Measurements from ENCODE around the gene FASN. TPM values are rescaled to one million over a fixed set of nuclear protein-coding genes. Genes with fewer than 3 reads are reported as not detected.

The FASN gene
- total and polyA plus RNA-seq, 2 experiments from 2014 or later, result 12.7 to 38.2 TPM

GRCh38 chr17:82101301-82101715, 3.3 kb upstream of the FASN start:
- Histone ChIP-seq H3K9ac (no peak overlapping the region), H3K9me2 (ENCODE audit: insufficient read depth) (no peaks in the 10 kb centered on the region), H3K36me3 (ENCODE audit: low read depth) (no peaks in the 10 kb centered on the region), H3K27me3 (replicated peaks; ENCODE audit: insufficient read depth) (no peaks in the 10 kb centered on the region), H3K79me2 (ENCODE audit: insufficient read depth) (peaks cover 13% of the 10 kb centered on the region), H3F3A (ENCODE audit: insufficient read depth) (no peaks in the 10 kb centered on the region), H3K9me3 (ENCODE audit: low read depth) (no peaks in the 10 kb centered on the region), H2AFZ (no peak overlapping the region), H4K20me1 (ENCODE audit: insufficient read depth) (no peaks in the 10 kb centered on the region), H3K4me3 (no peak overlapping the region), H3K4me2 (ENCODE audit: unreplicated experiment) (no peak overlapping the region), H3K4me1 (ENCODE audit: insufficient read depth) (peaks cover 4% of the 10 kb centered on the region; the same call in 1 of the 2 replicates), H3K27ac (no peak overlapping the region)
- TF ChIP-seq EZH2 (IDR thresholded peaks at IDR 0.05; ENCODE audit: insufficient read depth, poor library complexity, severe bottlenecking), result no peak
- no peak for TF ChIP-seq EZH2phosphoT487 (IDR thresholded peaks at IDR 0.05; ENCODE audit: insufficient read depth, low read depth)
- no peak for DNase-seq
- 50 to 57% methylated on average over 9 to 10 of the region's 10 CpGs for WGBS, 2 experiments (ENCODE audit: low coverage in 1 of 2, low lambda C conversion rate in 2 of 2, missing lambda C conversion rate in 2 of 2)
- in situ Hi-C loops (cut with MboI), result no loop called here

- Histone ChIP-seq H3K27ac (no peak overlapping the region), H4K20me1 (ENCODE audit: insufficient read depth) (no peaks in the 10 kb centered on the region), H3K9me2 (ENCODE audit: insufficient read depth) (no peaks in the 10 kb centered on the region), H2AFZ (no peak overlapping the region), H3K27me3 (replicated peaks; ENCODE audit: insufficient read depth) (no peaks in the 10 kb centered on the region), H3F3A (ENCODE audit: insufficient read depth) (no peaks in the 10 kb centered on the region), H3K9me3 (ENCODE audit: low read depth) (no peaks in the 10 kb centered on the region), H3K4me3 (no peak overlapping the region), H3K9ac (no peak overlapping the region), H3K4me1 (ENCODE audit: insufficient read depth) (0 out of 2 replicates have a peak, but pooled peaks cover 4% of the 10 kb centered on the region), H3K4me2 (ENCODE audit: unreplicated experiment) (no peak overlapping the region), H3K79me2 (ENCODE audit: insufficient read depth) (peaks cover 19% of the 10 kb centered on the region), H3K36me3 (ENCODE audit: low read depth) (no peaks in the 10 kb centered on the region)
- WGBS, 2 experiments (ENCODE audit: low coverage in 1 of 2, low lambda C conversion rate in 2 of 2, missing lambda C conversion rate in 2 of 2), result 90 to 92% methylated on average over 31 to 35 of the region's 35 CpGs
- TF ChIP-seq EZH2phosphoT487 (IDR thresholded peaks at IDR 0.05; ENCODE audit: insufficient read depth, low read depth), result no peak
- no peak for TF ChIP-seq EZH2 (IDR thresholded peaks at IDR 0.05; ENCODE audit: insufficient read depth, poor library complexity, severe bottlenecking)
- DNase-seq, result no peak
- in situ Hi-C loops (cut with MboI), result no loop called here
Measured at GRCh38 chr17:82100502-82101298, 2.7 kb upstream of the FASN start.

- Histone ChIP-seq H2AFZ (peak overlapping the region; percentile 22), H3K9me2 (ENCODE audit: insufficient read depth) (no peaks in the 10 kb centered on the region), H3F3A (ENCODE audit: insufficient read depth) (no peaks in the 10 kb centered on the region), H3K27ac (peak overlapping the region; percentile 79), H3K9ac (peak overlapping the region; percentile 80), H3K4me2 (ENCODE audit: unreplicated experiment) (peak overlapping the region; percentile 75), H3K4me1 (ENCODE audit: insufficient read depth) (0 out of 2 replicates have a peak, but pooled peaks cover 4% of the 10 kb centered on the region), H3K36me3 (ENCODE audit: low read depth) (no peaks in the 10 kb centered on the region; the same call in 1 of the 2 replicates), H3K9me3 (ENCODE audit: low read depth) (no peaks in the 10 kb centered on the region), H4K20me1 (ENCODE audit: insufficient read depth) (no peaks in the 10 kb centered on the region), H3K27me3 (replicated peaks; ENCODE audit: insufficient read depth) (no peaks in the 10 kb centered on the region), H3K4me3 (peak overlapping the region; percentile 68), H3K79me2 (ENCODE audit: insufficient read depth) (peaks cover 27% of the 10 kb centered on the region)
- no peak for DNase-seq
- 29 to 35% methylated on average over 49 to 62 of the region's 80 CpGs for WGBS, 2 experiments (ENCODE audit: low coverage in 1 of 2, low lambda C conversion rate in 2 of 2, missing lambda C conversion rate in 2 of 2)
- in situ Hi-C loops (cut with MboI), result no loop called here
- TF ChIP-seq EZH2 (IDR thresholded peaks at IDR 0.05; ENCODE audit: insufficient read depth, poor library complexity, severe bottlenecking) (no peak), EZH2phosphoT487 (IDR thresholded peaks at IDR 0.05; ENCODE audit: insufficient read depth, low read depth) (no peak)
Measured at GRCh38 chr17:82098939-82099763, 1.1 kb upstream of the FASN start.

- 0 out of 2 replicates have a peak, but pooled peaks cover 4% of the 10 kb centered on the region for H3K4me1 ChIP-seq (ENCODE audit: insufficient read depth)
- WGBS, 2 experiments (ENCODE audit: low coverage in 1 of 2, low lambda C conversion rate in 2 of 2, missing lambda C conversion rate in 2 of 2), result 2 to 4% methylated on average over 9 to 21 of the region's 36 CpGs
- in situ Hi-C loops (cut with MboI), result no loop called here
Measured at GRCh38 chr17:82097919-82098168, 192 bp downstream of the FASN start.

More at GRCh38 chr17:82097919-82098168, 192 bp downstream of the FASN start:
- peaks cover 27% of the 10 kb centered on the region for H3K79me2 ChIP-seq (ENCODE audit: insufficient read depth)
- peak overlapping the region; percentile 82 for H3K27ac ChIP-seq
- peak overlapping the region; percentile 83 for H3K4me3 ChIP-seq
- H3K9ac ChIP-seq, result peak overlapping the region; percentile 95
- H2AFZ ChIP-seq, result peak overlapping the region; percentile 63
- H3K9me2 ChIP-seq (ENCODE audit: insufficient read depth), result no peaks in the 10 kb centered on the region
- DNase-seq, result no peak
- peak overlapping the region; percentile 80 for H3K4me2 ChIP-seq (ENCODE audit: unreplicated experiment)
- no peaks in the 10 kb centered on the region for H3F3A ChIP-seq (ENCODE audit: insufficient read depth)
- TF ChIP-seq EZH2 (IDR thresholded peaks at IDR 0.05; ENCODE audit: insufficient read depth, poor library complexity, severe bottlenecking), result no peak
- TF ChIP-seq EZH2phosphoT487 (IDR thresholded peaks at IDR 0.05; ENCODE audit: insufficient read depth, low read depth), result no peak
- H3K27me3 ChIP-seq (replicated peaks; ENCODE audit: insufficient read depth), result no peaks in the 10 kb centered on the region
- H3K9me3 ChIP-seq (ENCODE audit: low read depth), result no peaks in the 10 kb centered on the region
- H3K36me3 ChIP-seq (ENCODE audit: low read depth), result peaks cover 4% of the 10 kb centered on the region; the same call in 1 of the 2 replicates
- no peaks in the 10 kb centered on the region for H4K20me1 ChIP-seq (ENCODE audit: insufficient read depth)

Measured in GM23248 (cell line).